HepG2 (cell line): Measurements from ENCODE around the gene CR1L. TPM values are rescaled to one million over a fixed set of nuclear protein-coding genes. Genes with fewer than 3 reads are reported as not detected.
A peak's percentile ranks its signal among the peaks of the same experiment; 100 is the strongest.

Experiments used
- ATM ChIP-seq: fragments of 450-650 bp; IDR thresholded peaks from 2 replicates; pipeline ENCODE4 v1.7.1; 2017; ENCODE audit warnings: mild to moderate bottlenecking, borderline replicate concordance
- CENPX ChIP-seq: sonication (generic); formaldehyde crosslinking; IDR thresholded peaks from 2 replicates; pipeline ENCODE4 v1.9.0; 2021; ENCODE audit warnings: mild to moderate bottlenecking, missing genetic modification reagents, moderate library complexity
- DNMT1 ChIP-seq: sonication (generic); formaldehyde crosslinking; IDR thresholded peaks from 2 replicates; pipeline ENCODE4 v1.5.1; 2020; ENCODE audit warnings: mild to moderate bottlenecking, missing genetic modification reagents
- DNMT3B ChIP-seq: conservative IDR thresholded peaks from 2 replicates; pipeline ENCODE4 v1.6.1; 2016; ENCODE audit warnings: missing biosample characterization, control low read depth
- ELK4 ChIP-seq: sonication (generic); formaldehyde crosslinking; IDR thresholded peaks from 2 replicates; pipeline ENCODE4 v1.9.0; 2021; ENCODE audit warnings: missing genetic modification reagents, borderline replicate concordance
- ESRRA ChIP-seq: sonication (generic); formaldehyde crosslinking; IDR thresholded peaks from 2 replicates; pipeline ENCODE4 v1.5.1; 2020; ENCODE audit warnings: mild to moderate bottlenecking, low read depth, missing genetic modification reagents
- GFI1 ChIP-seq: sonication (generic); formaldehyde crosslinking; IDR thresholded peaks from 2 replicates; pipeline ENCODE4 v1.5.0; 2020; ENCODE audit warnings: missing genetic modification reagents, mild to moderate bottlenecking, borderline replicate concordance
- HNF1B ChIP-seq: sonication (generic); formaldehyde crosslinking; IDR thresholded peaks from 2 replicates; pipeline ENCODE4 v1.5.1; 2020; ENCODE audit warnings: mild to moderate bottlenecking, moderate library complexity, missing genetic modification reagents
- HOXD1 ChIP-seq: sonication (generic); formaldehyde crosslinking; IDR thresholded peaks from 2 replicates; pipeline ENCODE4 v1.5.0; 2020; ENCODE audit warnings: missing genetic modification reagents
- MIXL1 ChIP-seq: IDR thresholded peaks from 2 replicates; pipeline ENCODE4 v1.6.1; 2016
- MXD3 ChIP-seq: IDR thresholded peaks from 2 replicates; pipeline ENCODE4 v1.6.1; 2016; ENCODE audit warnings: mild to moderate bottlenecking, missing biosample characterization, missing genetic modification reagents
- NFYC ChIP-seq: IDR thresholded peaks from 2 replicates; pipeline ENCODE4 v1.6.1; 2016; ENCODE audit warnings: missing genetic modification reagents, missing compliant biosample characterization
- PHF20 ChIP-seq: sonication (generic); formaldehyde crosslinking; IDR thresholded peaks from 2 replicates; pipeline ENCODE4 v1.5.0; 2020; ENCODE audit warnings: mild to moderate bottlenecking, missing genetic modification reagents
- RARA ChIP-seq: IDR thresholded peaks from 2 replicates; pipeline ENCODE4 v1.6.1; 2016; ENCODE audit warnings: missing genetic modification reagents, missing compliant biosample characterization
- RXRB ChIP-seq: IDR thresholded peaks from 2 replicates; pipeline ENCODE4 v1.6.1; 2016; ENCODE audit warnings: borderline replicate concordance, missing genetic modification reagents, missing compliant biosample characterization
- SETDB1 ChIP-seq: sonication (generic); formaldehyde crosslinking; IDR thresholded peaks from 2 replicates; pipeline ENCODE4 v1.5.1; 2020; ENCODE audit warnings: missing genetic modification reagents, mild to moderate bottlenecking, borderline replicate concordance
- SRF ChIP-seq: IDR thresholded peaks from 2 replicates; pipeline ENCODE4 v1.6.1; 2011; ENCODE audit warnings: mild to moderate bottlenecking, low read depth, low read length, moderate library complexity
- ZHX1 ChIP-seq: sonication (generic); formaldehyde crosslinking; IDR thresholded peaks from 2 replicates; pipeline ENCODE4 v1.8.1; 2022; ENCODE audit warnings: low read depth, mild to moderate bottlenecking, missing genetic modification reagents
- ZNF230 ChIP-seq: sonication (generic); formaldehyde crosslinking; IDR thresholded peaks from 2 replicates; pipeline ENCODE4 v1.4.0; 2020; ENCODE audit warnings: mild to moderate bottlenecking, missing genetic modification reagents
- ZNF275 ChIP-seq: sonication (generic); formaldehyde crosslinking; IDR thresholded peaks from 2 replicates; pipeline ENCODE4 v1.8.0; 2022; ENCODE audit warnings: missing genetic modification reagents, mild to moderate bottlenecking, inconsistent platforms, borderline replicate concordance
- ZNF280B ChIP-seq: sonication (generic); formaldehyde crosslinking; IDR thresholded peaks from 2 replicates; pipeline ENCODE4 v1.5.0; 2020; ENCODE audit warnings: missing genetic modification reagents, mild to moderate bottlenecking, borderline replicate concordance
- ZNF44 ChIP-seq: sonication (generic); formaldehyde crosslinking; IDR thresholded peaks from 2 replicates; pipeline ENCODE4 v1.5.1; 2020; ENCODE audit warnings: mild to moderate bottlenecking, missing genetic modification reagents
- polyA plus RNA-seq, 8 experiments: library from polyadenylated mRNA; depleted of rRNA in 3 of 8; stranded (reverse) in 7 of 8; unstranded in 1 of 8; fragments of >200 nt; fragmentation: Illumina TruSeq in 4 of 8; extraction: Trizol in 4 of 8; gene quantifications; 2 replicates each; pipeline versions ENCODE4 v1.2.1 to v1.2.3, GENCODE V29; 2011 to 2016; ENCODE audit warnings: low read depth in 4 of 8, missing spikeins in 1 of 8, mixed read lengths in 1 of 8; ENCODE audit not compliant: insufficient read depth in 1 of 8
- total RNA-seq, 5 experiments: library from RNA; depleted of rRNA; stranded (reverse); fragments of >200 nt; fragmentation: Illumina TruSeq; extraction: Trizol; gene quantifications; 2 replicates each; pipeline ENCODE4 v1.2.3, GENCODE V29; 2016; ENCODE audit warnings: low read depth in 1 of 5

The CR1L gene
- total and polyA plus RNA-seq, 2 of the 13 experiments (the other 11 are each of a cell fraction or from before 2014, with no cell fraction given) = not detected

- TF ChIP-seq RXRB (0 out of 2 replicates have a peak, but pooled peaks have one; percentile 18), ZNF280B (CRISPR knock-in tag) (no peak), DNMT1 (CRISPR knock-in tag) (no peak), ZHX1 (CRISPR knock-in tag) (no peak), ELK4 (CRISPR knock-in tag) (no peak), RARA (CRISPR knock-in tag) (no peak), GFI1 (peak; percentile 80), MIXL1 (CRISPR knock-in tag) (no peak), HNF1B (CRISPR knock-in tag) (no peak), HOXD1 (CRISPR knock-in tag) (no peak), CENPX (CRISPR knock-in tag) (no peak), ATM (no peak), MXD3 (CRISPR knock-in tag) (no peak), SETDB1 (CRISPR knock-in tag) (no peak), NFYC (no peak), SRF (no peak), PHF20 (CRISPR knock-in tag) (no peak), ZNF275 (CRISPR knock-in tag) (no peak), ESRRA (CRISPR knock-in tag) (no peak), ZNF230 (CRISPR knock-in tag) (no peak), ZNF44 (no peak), DNMT3B (CRISPR knock-in tag) (no peak)
These were observed 54.0 kb downstream of the CR1L start (continued) for GRCh38 chr1:207698822-207699483.
